ENCODE measurements around the gene TBCD.

TBCD gene

GRCh38 chr17:82889496-82890338 lies 137.9 kb downstream of the TBCD start:
- DNase-seq (ENCODE audit: low spot score): no peak
- TF ChIP-seq CTCF (IDR thresholded peaks at IDR 0.05; ENCODE audit: extremely low read depth, insufficient read depth, missing control alignments): no peak
- in situ Hi-C loops (cut with MboI; ENCODE audit: low pct_unique_long_range_greater_than_20kb, low sequenced_read_pairs, unreplicated experiment): no loop called here

- no peak for TF ChIP-seq CTCF (IDR thresholded peaks at IDR 0.05; ENCODE audit: extremely low read depth, insufficient read depth, missing control alignments)
- in situ Hi-C loops (cut with MboI; ENCODE audit: low pct_unique_long_range_greater_than_20kb, low sequenced_read_pairs, unreplicated experiment): no loop called here
- no peak for DNase-seq (ENCODE audit: low spot score)
These were observed 138.5 kb downstream of the TBCD start for GRCh38 chr17:82890339-82890730.

- in situ Hi-C loops (cut with MboI; ENCODE audit: low pct_unique_long_range_greater_than_20kb, low sequenced_read_pairs, unreplicated experiment): no loop called here
- TF ChIP-seq CTCF (IDR thresholded peaks at IDR 0.05; ENCODE audit: extremely low read depth, insufficient read depth, missing control alignments): no peak
- no peak for DNase-seq (ENCODE audit: low spot score)
These were observed 139.2 kb downstream of the TBCD start for GRCh38 chr17:82890926-82891678.

GRCh38 chr17:82891911-82892310 lies 140.0 kb downstream of the TBCD start:
- in situ Hi-C loops (cut with MboI; ENCODE audit: low pct_unique_long_range_greater_than_20kb, low sequenced_read_pairs, unreplicated experiment): no loop called here
- no peak for DNase-seq (ENCODE audit: low spot score)
- TF ChIP-seq CTCF (IDR thresholded peaks at IDR 0.05; ENCODE audit: extremely low read depth, insufficient read depth, missing control alignments): no peak

GRCh38 chr17:82892899-82893565 lies 141.2 kb downstream of the TBCD start:
- TF ChIP-seq CTCF (IDR thresholded peaks at IDR 0.05; ENCODE audit: extremely low read depth, insufficient read depth, missing control alignments): no peak
- in situ Hi-C loops (cut with MboI; ENCODE audit: low pct_unique_long_range_greater_than_20kb, low sequenced_read_pairs, unreplicated experiment): no loop called here
- DNase-seq (ENCODE audit: low spot score): no peak

- no peak for TF ChIP-seq CTCF (IDR thresholded peaks at IDR 0.05; ENCODE audit: extremely low read depth, insufficient read depth, missing control alignments)
- no peak for DNase-seq (ENCODE audit: low spot score)
- in situ Hi-C loops (cut with MboI; ENCODE audit: low pct_unique_long_range_greater_than_20kb, low sequenced_read_pairs, unreplicated experiment): no loop called here
These were observed 141.9 kb downstream of the TBCD start for GRCh38 chr17:82893779-82894178.

All from GM13977 (cell line).